GM23338 (cell line): Measurements from ENCODE around the gene TRUB1.

Experiments used
- EZH2 ChIP-seq: fragments of 200-600 bp; sonication (generic); IDR thresholded peaks from one replicate; pipeline ENCODE4 v1.8.0; 2017; ENCODE audit warnings: antibody characterized with exemption, mild to moderate bottlenecking, low read depth; ENCODE audit not compliant: unreplicated experiment
- JUNB ChIP-seq: IDR thresholded peaks from one replicate; pipeline ENCODE4 v1.6.1; 2016; ENCODE audit warnings: antibody characterized with exemption; ENCODE audit not compliant: unreplicated experiment
- POLR2AphosphoS5 ChIP-seq: IDR thresholded peaks from 2 replicates; pipeline ENCODE4 v1.6.1; 2016; ENCODE audit warnings: antibody characterized with exemption, low read depth
- TF ChIP-seq, protein P1 (sequence below), 2 experiments: fragments of 200-600 bp in 1 of 2; sonication (generic) in 1 of 2; conservative IDR thresholded peaks; 2 replicates each; pipeline versions ENCODE4 v1.5.1 to v1.6.1; 2016 to 2017; ENCODE audit warnings: antibody characterized with exemption in 2 of 2, low read depth in 2 of 2, mild to moderate bottlenecking in 2 of 2, moderate library complexity in 1 of 2

DNA sequence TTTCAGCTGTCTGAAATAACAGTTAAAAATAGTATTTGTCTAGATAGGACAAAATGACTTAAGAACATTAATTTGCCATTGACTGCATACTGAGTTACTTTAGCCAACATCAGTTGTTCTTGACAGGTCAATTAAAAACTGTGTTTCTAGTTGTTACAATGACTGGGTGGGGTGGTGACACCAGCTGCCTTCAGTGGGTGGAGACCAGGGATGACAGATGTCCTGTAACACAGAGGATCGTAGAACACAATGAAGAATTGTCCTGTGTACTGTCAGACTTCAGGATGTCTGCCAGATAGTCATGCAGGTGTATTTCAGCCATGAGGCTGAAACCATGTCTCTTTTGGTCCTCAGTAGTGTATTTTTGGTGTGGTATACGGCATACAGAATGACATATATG is 24.4 kb downstream of the TRUB1 start:
- TF ChIP-seq POLR2AphosphoS5 = no peak
- no peak for TF ChIP-seq EZH2
- TF ChIP-seq, protein P1, sequence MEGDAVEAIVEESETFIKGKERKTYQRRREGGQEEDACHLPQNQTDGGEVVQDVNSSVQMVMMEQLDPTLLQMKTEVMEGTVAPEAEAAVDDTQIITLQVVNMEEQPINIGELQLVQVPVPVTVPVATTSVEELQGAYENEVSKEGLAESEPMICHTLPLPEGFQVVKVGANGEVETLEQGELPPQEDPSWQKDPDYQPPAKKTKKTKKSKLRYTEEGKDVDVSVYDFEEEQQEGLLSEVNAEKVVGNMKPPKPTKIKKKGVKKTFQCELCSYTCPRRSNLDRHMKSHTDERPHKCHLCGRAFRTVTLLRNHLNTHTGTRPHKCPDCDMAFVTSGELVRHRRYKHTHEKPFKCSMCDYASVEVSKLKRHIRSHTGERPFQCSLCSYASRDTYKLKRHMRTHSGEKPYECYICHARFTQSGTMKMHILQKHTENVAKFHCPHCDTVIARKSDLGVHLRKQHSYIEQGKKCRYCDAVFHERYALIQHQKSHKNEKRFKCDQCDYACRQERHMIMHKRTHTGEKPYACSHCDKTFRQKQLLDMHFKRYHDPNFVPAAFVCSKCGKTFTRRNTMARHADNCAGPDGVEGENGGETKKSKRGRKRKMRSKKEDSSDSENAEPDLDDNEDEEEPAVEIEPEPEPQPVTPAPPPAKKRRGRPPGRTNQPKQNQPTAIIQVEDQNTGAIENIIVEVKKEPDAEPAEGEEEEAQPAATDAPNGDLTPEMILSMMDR (conservative IDR thresholded peaks at IDR 0.05; ENCODE audit: low read depth in 2 of 2) = no peak
- TF ChIP-seq JUNB = no peak
